GM08714 (cell line): ENCODE results near the gene NUP58.
"Not testable (repeated sequence)": the region's sequence is repeated elsewhere in the genome, so short reads cannot be mapped to it uniquely, and the experiment has no call there.

Experiments
- H3K4me3 ChIP-seq: fragments of 200-500 bp; sonication (Bioruptor generic); 2 replicates; pipeline ENCODE4 v1.5.1; 2014; ENCODE audit warnings: mild to moderate bottlenecking, low read length, inconsistent platforms
- ZNF274 ChIP-seq: IDR thresholded peaks from 2 replicates; pipeline ENCODE4 v1.6.1; 2012; ENCODE audit warnings: mild to moderate bottlenecking, low read depth, low read length

Gene NUP58

GRCh38 chr13:25286969-25287961 lies 14.2 kb upstream of the NUP58 start, which contains the start of gene MTMR6:
Gene MTMR6 (minus strand): TSS chr13:25287488. CDS start chr13:25287247, 241 bp downstream.
- H3K4me3 ChIP-seq: peak within 1 kb of the TSS; percentile 95
- no peak for TF ChIP-seq ZNF274

- TF ChIP-seq ZNF274: no peak
- H3K4me3 ChIP-seq: no peak overlapping the region
Observed at GRCh38 chr13:25288966-25289365, 12.5 kb upstream of the NUP58 start.

DNA sequence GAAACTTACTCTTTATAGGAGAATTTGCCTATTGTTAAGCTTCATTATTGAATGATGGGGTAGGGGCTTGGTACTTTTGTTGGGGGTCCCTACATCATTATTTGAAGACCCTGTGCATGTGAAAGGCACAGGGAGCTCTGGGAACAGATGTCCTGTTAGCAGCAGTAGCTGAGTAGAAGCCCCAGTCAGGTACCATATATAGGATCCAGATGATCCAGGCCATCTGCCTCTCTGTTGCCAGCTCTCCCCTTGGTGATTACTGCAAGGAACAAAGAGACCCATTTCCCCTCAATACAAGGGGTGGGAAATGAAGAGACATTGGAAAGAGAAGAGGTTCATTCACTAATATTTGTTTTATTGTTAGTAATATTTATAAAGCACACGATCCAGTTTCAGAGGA lies 9.7 kb upstream of the NUP58 start:
- no peak for TF ChIP-seq ZNF274
- no peak overlapping the region for H3K4me3 ChIP-seq

DNA sequence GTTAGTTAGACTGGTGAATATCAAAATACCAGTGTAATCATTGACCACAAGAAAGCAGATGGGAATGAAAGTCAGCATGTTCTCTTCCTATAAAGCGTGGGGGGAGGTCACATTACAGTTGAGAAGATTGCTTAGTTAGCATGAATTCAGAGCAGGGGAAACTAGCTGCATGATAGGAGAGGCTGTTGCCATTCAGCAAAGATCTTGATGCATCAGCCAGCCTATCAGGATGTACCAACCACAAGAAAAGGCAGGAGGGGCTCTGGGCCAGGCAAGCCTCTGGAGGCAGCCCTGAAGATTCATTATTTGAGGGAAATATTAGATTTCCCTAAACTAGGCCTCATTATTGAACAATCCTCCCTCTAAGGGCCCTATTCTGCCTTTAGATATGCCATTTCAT lies 9.1 kb upstream of the NUP58 start:
- no peak overlapping the region for H3K4me3 ChIP-seq
- no peak for TF ChIP-seq ZNF274

DNA sequence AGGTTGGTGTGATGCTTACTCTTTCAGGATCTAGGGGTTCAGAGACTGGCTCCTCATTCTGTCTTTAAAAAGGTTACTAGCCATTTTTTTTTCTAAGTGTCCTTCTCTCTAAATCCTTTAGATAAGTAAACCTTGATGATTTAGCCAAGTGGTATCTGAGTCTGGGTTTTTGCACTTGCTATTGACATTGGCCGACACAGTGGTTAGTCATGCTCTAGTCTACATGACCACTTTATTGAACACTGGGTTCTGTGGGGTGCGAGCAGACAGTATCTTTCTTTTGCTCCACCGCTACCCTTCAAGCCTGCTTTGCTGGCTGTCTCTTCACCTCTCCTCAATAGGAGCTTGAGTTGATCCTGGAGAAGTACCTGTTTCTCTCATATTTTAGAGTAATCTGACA lies 6.2 kb upstream of the NUP58 start:
- H3K4me3 ChIP-seq: no peak overlapping the region
- TF ChIP-seq ZNF274: no peak

DNA sequence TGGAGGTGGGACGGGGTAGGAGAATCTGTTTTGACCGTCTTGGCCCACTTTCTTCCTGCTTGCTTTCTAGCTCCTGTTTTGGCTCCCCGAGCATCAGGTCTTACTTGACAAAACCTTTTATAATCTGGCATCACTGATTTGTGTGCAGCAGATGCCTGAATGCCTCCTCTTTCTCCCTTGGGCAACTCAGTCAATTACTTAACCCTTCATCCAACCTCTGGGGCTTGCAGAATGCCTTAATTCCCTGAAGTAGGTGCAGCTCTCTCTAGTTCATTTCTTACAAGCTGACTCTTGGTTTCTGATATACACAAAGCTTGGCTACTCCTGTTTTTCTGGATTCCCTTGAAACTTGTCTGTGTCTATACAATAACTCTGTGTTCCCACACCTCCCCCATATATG lies 5.7 kb upstream of the NUP58 start:
- H3K4me3 ChIP-seq: no peak overlapping the region
- TF ChIP-seq ZNF274: no peak

DNA sequence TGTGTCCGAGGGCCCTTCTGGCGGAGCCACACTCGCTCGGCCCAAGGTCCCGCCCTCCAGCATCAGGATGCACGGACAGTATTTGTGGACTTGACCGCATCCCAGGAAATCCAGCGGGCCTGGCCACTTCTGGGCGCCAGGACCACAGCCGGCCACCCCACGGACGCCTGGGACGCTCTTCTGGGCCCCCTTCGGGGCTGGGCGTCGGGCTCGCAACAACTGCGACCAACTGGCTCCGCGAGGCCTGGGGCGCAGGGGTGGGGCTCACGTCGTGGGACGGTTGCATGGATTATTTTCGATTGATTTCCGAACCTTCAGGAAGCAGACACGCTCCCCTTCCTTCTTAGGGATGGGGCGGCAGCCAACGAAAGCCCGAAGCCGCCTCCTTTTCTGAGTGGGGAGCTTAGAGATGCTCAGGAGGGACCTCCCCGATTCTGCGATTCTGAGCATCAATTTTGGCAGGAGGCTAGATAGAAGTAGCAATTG lies 521 bp upstream of the NUP58 start:
- H3K4me3 ChIP-seq: peak overlapping the region; percentile 63; the same call in 1 of the 2 replicates
- TF ChIP-seq ZNF274: no peak

DNA sequence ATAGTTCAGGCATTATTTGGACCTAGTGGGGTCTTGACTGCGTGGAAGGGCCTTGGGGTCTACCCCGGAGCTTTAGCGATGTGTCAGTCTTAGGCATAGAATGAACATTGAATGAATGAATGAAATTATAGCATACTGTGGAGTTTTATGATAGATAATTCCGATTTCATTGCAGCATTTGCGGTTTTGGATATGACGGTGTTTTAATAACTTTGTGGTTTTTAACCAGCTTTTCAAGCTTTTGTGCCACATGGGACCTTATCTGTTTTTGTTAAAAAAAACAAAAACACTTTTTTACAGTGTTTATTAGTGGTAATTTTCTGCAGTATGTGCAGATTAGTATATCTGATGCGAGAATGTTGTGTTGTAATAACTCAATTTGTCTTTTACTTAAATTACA lies 696 bp downstream of the NUP58 start:
- H3K4me3 ChIP-seq: peak overlapping the region; percentile 98
- no peak for TF ChIP-seq ZNF274

DNA sequence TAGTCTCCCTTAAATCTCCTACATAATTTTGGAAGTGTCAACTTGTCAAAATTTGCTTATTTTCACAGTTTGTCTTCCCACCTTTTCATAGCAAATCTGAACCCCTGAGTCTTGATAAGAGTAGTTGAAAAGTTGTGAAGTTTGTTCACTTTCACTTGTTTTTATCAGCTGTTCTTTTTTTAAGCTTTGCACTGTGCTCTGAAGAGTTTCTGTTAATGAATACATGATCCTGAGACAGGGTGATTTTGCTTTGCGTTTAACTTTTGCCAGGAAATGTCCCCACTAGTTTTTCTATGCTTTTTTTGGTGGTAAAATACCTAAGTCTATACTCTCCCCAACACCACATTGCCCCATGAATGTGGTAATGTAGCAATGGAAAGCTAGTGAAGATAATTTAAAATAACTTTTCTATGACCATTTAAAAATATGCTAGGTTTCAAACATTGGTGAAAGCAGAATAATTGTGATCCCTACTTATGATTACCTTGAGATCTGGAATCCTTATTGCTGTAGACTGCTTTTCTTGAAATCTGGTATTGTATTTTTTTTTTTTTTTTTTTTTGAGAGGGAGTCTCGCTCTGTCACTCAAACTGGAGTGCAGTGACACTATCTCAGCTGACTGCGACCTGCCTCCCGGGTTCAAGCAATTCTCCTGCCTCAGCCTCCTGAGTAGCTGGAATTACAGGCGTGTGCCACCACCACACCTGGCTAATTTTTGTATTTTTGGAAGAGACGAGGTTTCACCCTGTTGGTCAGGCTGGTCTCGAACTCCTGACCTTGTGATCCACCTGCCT lies 5.4 kb downstream of the NUP58 start:
- H3K4me3 ChIP-seq: no peak overlapping the region
- TF ChIP-seq ZNF274: no peak

- TF ChIP-seq ZNF274: no peak
Observed at GRCh38 chr13:25310891-25311290, 9.5 kb downstream of the NUP58 start.

DNA sequence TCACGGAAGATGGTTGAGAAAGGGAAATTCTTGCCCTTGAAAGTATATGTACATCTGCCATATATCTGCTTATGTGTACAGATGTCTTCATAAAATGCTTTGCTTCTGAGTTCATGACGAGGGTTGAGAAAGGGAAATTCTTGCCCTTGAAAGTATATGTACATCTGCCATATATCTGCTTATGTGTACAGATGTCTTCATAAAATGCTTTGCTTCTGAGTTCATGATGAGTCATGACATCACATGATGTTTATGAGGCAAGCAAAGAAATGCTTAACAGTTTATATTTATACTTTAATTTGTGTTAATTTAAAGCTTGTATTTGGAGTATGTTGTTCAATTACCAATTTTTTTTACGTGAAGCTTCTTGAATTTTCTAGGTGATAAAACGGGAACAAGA lies 17.5 kb downstream of the NUP58 start:
- H3K4me3 ChIP-seq: not testable (repeated sequence)

More at GRCh38 chr13:25310891-25311290, 9.5 kb downstream of the NUP58 start:
- H3K4me3 ChIP-seq: no peak overlapping the region

DNA sequence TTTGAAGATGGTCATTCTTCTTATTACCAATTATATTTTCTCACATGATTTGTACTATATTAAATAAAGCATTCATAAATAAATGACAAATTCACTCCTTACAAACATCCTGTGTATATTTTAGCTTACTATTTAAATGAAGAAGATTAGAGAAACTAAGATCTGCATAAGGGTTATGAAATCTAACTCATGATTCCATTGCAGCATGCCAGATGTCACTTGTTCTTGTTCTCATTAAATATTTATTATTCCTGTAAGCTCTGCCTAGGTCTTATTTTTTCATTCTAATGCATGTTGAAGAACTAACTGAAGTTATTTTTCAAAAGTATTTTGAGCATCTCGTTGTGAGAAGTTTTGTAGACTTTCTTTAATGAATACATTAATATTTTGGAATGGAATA lies 18.3 kb downstream of the NUP58 start:
- TF ChIP-seq ZNF274: no peak
- H3K4me3 ChIP-seq: no peak overlapping the region

DNA sequence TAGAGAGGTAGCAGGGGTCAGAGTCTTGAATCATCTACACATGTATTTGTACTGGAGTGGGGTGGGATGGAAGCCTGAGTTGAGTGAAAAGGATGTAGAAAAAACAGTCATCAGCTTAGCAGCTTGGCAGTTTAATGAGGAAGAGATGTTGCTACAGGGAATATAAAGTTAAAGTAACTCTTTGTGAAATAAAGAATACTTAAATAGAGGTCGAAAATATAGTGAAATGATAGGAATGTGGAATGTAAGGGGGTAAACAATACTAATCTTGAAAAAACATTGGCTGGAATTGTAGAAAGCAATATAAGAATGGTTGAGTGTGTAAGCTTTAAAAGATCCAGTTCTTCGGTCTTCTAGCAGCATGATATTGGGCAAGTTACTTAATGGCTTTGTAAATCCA lies 22.7 kb downstream of the NUP58 start:
- H3K4me3 ChIP-seq: no peak overlapping the region
- TF ChIP-seq ZNF274: no peak

DNA sequence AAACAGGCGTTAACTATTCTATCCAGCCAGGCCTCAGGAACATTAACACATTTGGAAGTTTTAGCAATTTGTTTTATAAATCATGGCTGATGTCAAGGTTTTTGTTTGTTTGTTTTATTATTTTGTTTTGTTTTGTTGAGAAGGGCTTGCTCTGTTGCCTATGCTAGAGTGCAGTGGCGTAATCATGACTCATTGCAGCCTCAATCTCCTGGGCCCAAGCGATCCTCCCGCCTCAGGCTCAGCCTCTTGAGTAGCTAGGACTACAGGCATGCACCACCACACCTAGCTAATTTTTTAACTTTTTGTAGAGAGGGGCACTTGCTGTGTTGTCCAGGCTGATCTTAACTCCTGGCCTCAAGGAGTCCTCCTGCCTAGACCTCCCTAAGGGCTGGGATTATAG lies 28.3 kb downstream of the NUP58 start:
- H3K4me3 ChIP-seq: no peak overlapping the region
- TF ChIP-seq ZNF274: no peak

DNA sequence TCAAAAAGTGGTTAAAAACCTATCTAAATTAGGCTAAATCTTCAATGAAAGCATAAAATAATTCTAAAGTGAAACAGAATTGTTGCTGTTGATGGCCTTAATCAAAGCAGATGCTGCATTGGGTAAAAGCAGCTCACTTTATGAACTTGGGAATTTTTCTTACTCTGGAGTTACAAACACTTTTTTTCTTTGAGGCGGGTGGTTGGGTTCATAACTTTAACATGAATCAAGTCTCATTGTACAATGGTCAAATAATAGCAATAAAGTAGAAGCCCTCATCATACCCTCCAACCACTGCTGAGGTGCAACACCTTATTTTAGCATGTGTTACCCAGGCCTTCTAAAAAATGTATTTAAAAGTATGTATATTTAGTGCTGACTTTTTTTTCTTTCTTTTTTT lies 29.1 kb downstream of the NUP58 start:
- H3K4me3 ChIP-seq: no peak overlapping the region
- no peak for TF ChIP-seq ZNF274
